HL-60 (cell line): ENCODE data around the gene LIPH.

Experiments used
- DNase-seq, 2 experiments: peaks; one replicate each; pipeline ENCODE4 v3.0.0-alpha.2; 2010 to 2020; ENCODE audit warnings: low read depth in 1 of 2, low spot score in 1 of 2
- H3K27ac ChIP-seq: fragments of 250-450 bp; sonication (Bioruptor Pico); replicated peaks from 2 replicates; pipeline ENCODE4 v1.5.1; 2020; ENCODE audit warnings: mild to moderate bottlenecking, moderate library complexity
- H3K27me3 ChIP-seq: fragments of 250-450 bp; sonication (Bioruptor Pico); 2 replicates; pipeline ENCODE4 v1.5.1; 2021; ENCODE audit warnings: mild to moderate bottlenecking, moderate library complexity; ENCODE audit not compliant: insufficient read depth, poor library complexity, severe bottlenecking
- H3K4me3 ChIP-seq: replicated peaks from 2 replicates; pipeline ENCODE4 v1.5.1; 2011; ENCODE audit warnings: mild to moderate bottlenecking, control low read depth, low read length; ENCODE audit not compliant: insufficient read depth
- CTCF ChIP-seq: IDR thresholded peaks from one replicate; pipeline ENCODE4 v1.5.1; 2011; ENCODE audit warnings: low read length, control low read depth, inconsistent platforms; ENCODE audit not compliant: insufficient read depth
- GABPA ChIP-seq: IDR thresholded peaks from 2 replicates; pipeline ENCODE4 v1.6.1; 2012; ENCODE audit warnings: low read depth
- POLR2AphosphoS5 ChIP-seq: IDR thresholded peaks from 2 replicates; pipeline ENCODE4 v1.6.1; 2012; ENCODE audit warnings: low read depth
- SPI1 ChIP-seq: IDR thresholded peaks from 2 replicates; pipeline ENCODE4 v1.6.1; 2012; ENCODE audit warnings: low read depth, mild to moderate bottlenecking, borderline replicate concordance
- TF ChIP-seq, protein P1 (sequence below): IDR thresholded peaks from 2 replicates; pipeline ENCODE4 v1.6.1; 2012; ENCODE audit warnings: low read depth; ENCODE audit not compliant: insufficient replicate concordance

Gene LIPH

GRCh38 chr3:185586686-185587039 lies 34.3 kb upstream of the LIPH start:
- peak overlapping the region; percentile 93 for H3K27ac ChIP-seq
- H3K27me3 ChIP-seq: no peaks in the 10 kb centered on the region
- H3K4me3 ChIP-seq: peak overlapping the region; percentile 92
- TF ChIP-seq POLR2AphosphoS5 (no peak), CTCF (no peak), GABPA (no peak), SPI1 (no peak)
- TF ChIP-seq, protein P1, sequence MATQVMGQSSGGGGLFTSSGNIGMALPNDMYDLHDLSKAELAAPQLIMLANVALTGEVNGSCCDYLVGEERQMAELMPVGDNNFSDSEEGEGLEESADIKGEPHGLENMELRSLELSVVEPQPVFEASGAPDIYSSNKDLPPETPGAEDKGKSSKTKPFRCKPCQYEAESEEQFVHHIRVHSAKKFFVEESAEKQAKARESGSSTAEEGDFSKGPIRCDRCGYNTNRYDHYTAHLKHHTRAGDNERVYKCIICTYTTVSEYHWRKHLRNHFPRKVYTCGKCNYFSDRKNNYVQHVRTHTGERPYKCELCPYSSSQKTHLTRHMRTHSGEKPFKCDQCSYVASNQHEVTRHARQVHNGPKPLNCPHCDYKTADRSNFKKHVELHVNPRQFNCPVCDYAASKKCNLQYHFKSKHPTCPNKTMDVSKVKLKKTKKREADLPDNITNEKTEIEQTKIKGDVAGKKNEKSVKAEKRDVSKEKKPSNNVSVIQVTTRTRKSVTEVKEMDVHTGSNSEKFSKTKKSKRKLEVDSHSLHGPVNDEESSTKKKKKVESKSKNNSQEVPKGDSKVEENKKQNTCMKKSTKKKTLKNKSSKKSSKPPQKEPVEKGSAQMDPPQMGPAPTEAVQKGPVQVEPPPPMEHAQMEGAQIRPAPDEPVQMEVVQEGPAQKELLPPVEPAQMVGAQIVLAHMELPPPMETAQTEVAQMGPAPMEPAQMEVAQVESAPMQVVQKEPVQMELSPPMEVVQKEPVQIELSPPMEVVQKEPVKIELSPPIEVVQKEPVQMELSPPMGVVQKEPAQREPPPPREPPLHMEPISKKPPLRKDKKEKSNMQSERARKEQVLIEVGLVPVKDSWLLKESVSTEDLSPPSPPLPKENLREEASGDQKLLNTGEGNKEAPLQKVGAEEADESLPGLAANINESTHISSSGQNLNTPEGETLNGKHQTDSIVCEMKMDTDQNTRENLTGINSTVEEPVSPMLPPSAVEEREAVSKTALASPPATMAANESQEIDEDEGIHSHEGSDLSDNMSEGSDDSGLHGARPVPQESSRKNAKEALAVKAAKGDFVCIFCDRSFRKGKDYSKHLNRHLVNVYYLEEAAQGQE: no peak
- no peak for DNase-seq

DNA sequence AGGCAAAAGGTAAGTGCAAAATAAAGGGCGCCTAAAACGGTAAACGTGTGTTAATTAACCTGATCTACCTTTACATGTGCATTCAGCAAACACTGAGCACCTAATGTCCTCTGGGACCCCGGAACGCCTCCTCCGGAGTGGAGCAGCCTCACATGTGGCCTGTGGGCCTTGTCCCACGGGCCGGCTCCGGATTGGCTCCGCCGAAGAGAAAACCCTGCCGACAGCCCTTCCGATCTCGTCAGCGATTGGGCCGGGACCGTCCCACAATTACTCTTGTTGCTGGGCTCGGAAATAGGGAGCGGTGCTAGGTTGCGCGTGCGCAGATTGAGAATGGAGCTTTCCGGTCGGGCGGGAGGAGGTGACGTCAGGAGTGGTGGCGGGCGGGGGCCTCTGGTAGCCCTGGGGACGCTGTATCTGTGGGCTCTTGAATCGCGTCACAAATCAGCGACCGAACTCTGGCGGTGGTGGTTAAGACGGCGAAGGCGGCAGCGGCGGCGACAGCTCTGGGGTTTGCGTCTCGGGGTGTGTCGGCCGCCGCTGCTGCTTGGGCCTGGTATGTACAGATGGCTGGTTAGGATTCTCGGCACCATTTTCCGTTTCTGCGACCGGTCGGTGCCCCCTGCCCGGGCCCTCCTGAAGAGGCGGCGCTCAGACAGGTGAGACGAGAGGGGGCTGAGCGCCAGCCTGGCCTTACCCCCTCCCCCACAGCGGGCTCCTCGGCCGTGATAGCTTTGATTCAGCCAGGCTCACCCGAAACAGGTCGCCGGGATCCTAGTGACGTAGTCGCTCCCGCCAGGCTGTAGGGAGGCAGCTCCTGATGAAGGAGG lies 33.7 kb upstream of the LIPH start, which contains the start of gene SENP2:
TSS of gene SENP2 (plus strand) at position 437 of the 827 bp plus-strand sequence. CDS start at position 556, 119 bp downstream.
- peak; percentile 95 to 99 for DNase-seq
- Histone ChIP-seq H3K27me3 (no peaks in the 10 kb centered on the region), H3K4me3 (peak within 1 kb of the TSS; percentile 92), H3K27ac (peak within 1 kb of the TSS; percentile 93)
- peak; percentile 70 for TF ChIP-seq POLR2AphosphoS5
- TF ChIP-seq CTCF: no peak

- TF ChIP-seq POLR2AphosphoS5 (no peak), SPI1 (no peak), GABPA (no peak), CTCF (no peak)
- TF ChIP-seq, protein P1: no peak
- Histone ChIP-seq H3K27me3 (no peaks in the 10 kb centered on the region), H3K4me3 (peak overlapping the region; percentile 92), H3K27ac (peak overlapping the region; percentile 93)
- no peak for DNase-seq
Measured at GRCh38 chr3:185585518-185585858, 33.1 kb upstream of the LIPH start.

DNA sequence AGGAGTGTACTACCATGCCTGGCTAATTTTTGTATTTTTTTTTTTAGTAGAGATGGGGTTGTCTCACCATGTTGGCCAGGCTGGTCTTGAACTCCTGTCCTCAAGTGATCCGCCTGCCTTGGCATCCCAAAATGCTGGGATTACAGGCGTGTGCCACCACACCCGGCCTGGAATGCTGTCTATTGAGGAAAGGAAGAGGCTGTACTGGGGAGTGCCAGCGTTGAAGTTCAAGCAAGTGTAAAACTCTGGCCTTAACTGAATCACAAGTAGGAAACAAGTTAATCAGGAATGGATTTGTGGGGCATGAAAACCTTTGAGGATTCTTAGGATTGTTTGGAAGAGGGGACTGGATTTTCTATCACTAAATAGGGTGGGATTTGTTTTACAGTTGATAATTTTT lies 32.3 kb upstream of the LIPH start:
- DNase-seq: no peak
- H3K27me3 ChIP-seq: no peaks in the 10 kb centered on the region
- H3K4me3 ChIP-seq: no peak overlapping the region
- no peak overlapping the region for H3K27ac ChIP-seq
- TF ChIP-seq CTCF: no peak
